GM04504 (cell line): ENCODE measurements around the gene CEBPG.

ENCODE experiments used
- DNase-seq: peaks from one replicate; pipeline ENCODE4 v3.0.0-alpha.2; 2012; ENCODE audit warnings: low read depth

CEBPG gene

DNA sequence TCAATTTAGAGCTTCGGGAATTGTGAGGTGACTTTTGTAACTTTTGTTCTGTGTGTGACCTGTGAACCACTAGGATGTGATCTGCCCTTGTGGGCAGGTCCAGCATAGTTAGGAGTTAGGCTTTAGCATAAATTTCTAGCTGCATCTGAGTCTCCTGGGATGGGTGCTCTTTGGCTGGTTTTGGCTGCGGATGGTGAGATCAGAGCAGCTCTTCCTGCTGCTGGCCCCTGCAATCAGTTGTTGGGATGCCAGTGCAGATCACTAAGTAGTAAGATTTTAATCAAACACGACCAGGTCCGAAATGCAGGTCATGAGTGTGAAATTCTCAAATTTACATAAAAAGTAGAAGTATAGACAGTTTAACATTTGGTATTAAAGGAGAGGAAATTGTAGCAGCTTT is 8.5 kb downstream of the CEBPG start:
- no peak for DNase-seq

DNA sequence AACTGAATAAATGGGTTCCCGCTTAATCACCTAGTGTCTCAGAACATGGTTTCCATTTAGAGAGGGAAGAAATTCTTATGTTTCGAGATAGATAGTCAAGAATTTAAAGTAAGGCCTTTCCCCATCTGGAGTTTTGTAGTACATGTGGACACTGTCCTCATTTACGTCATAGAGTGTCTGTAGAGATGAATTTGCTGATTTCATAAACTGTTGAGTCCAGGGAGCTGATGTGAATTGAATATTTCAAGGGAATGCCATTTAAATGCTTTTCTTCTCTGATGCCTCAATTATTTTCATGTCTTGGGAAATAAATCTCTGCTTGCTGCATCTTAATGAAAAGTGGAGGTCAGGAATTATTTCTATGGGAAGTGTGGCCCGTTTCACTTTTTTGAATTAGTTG is 9.5 kb downstream of the CEBPG start:
- no peak for DNase-seq

DNA sequence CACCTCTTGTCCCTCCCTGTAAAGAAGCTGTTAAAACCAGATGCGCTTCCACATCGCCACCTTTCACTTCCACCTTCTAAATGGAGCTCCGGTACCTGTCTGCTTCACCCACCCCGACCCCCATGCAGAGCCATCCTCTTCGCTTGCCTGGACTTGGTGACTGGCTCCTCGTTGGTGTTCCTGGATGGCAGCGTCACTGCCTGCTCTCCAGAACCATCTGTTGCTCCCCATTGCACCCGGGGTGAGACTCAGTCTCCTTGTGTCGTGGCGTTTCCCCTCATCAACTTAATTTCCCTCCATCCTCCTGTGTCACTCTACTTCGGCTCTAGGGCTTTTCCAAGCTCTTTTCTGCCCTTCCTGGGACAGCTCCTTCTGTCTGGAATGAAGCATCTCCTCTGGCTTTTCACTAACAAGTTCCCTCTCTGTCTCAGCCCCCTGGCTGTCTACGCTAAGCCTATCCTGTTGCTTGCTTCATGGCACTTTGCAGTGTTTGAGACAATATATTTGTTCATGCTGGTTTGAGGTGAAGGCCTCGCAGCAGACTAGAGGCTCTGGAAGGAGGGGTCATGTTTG is 10.3 kb downstream of the CEBPG start:
- no peak for DNase-seq

DNA sequence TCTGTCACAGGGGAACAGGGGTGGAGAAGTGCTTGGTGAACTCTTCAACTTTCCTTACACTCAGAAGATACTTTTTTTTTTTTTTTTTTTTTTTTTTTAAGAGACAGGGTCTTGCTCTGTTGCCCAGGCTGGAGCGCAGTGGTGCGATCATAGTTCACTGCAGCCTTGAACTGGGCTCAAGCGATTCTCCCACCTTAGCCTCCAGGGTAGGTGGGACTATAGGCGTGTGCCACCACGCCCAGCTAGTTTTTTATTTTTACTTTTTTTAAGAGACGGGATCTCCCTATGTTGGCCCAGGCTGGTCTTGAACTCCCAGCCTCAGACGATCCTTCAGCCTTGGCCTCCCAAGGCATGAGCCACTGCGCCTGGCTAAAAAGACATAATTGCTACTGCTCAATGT is 11.5 kb downstream of the CEBPG start:
- DNase-seq = no peak

DNA sequence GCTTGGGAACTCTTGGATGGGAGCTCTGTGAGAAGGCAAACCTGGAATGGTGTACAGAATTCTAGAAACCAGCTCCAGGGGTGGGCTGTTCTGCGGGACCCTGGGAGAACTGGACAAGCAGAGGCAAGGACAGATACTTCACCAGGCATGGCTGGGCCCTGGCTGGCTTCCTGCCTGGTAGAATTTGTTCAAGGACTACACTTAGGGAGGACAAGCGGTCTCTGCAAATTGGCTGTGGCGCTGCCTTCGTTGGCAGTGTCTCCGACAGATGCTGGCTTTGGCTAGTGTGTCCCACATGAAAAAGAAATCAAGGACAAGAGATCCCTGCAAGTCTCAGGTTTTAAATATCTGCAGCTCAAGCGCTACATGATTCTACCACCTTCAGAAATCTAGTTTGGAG is 12.4 kb downstream of the CEBPG start:
- DNase-seq = no peak

DNA sequence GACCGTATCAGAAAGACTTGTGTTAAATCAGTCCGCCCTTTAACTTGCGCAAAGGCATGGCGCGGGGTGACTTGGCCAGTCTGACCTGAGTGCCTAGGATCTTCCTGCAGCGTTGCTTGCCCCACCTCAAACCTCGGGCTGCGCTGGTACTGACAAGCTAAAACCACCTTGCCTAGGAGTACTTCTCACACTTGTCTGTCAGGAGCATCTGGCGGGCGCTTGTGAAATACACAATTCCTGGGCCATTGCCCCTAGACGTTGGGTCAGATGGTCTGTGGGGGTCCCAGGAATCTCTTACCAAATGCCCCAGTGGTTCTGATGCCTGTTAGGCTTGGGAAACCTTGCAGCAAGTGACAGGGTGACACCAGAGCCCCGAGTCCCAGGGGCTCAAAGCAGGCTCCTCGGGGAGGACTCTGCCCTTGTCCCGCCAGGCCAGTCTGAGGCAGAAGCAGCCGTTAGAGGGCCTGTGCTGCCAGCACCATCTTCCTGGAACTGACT is 12.9 kb downstream of the CEBPG start:
- no peak for DNase-seq

DNA sequence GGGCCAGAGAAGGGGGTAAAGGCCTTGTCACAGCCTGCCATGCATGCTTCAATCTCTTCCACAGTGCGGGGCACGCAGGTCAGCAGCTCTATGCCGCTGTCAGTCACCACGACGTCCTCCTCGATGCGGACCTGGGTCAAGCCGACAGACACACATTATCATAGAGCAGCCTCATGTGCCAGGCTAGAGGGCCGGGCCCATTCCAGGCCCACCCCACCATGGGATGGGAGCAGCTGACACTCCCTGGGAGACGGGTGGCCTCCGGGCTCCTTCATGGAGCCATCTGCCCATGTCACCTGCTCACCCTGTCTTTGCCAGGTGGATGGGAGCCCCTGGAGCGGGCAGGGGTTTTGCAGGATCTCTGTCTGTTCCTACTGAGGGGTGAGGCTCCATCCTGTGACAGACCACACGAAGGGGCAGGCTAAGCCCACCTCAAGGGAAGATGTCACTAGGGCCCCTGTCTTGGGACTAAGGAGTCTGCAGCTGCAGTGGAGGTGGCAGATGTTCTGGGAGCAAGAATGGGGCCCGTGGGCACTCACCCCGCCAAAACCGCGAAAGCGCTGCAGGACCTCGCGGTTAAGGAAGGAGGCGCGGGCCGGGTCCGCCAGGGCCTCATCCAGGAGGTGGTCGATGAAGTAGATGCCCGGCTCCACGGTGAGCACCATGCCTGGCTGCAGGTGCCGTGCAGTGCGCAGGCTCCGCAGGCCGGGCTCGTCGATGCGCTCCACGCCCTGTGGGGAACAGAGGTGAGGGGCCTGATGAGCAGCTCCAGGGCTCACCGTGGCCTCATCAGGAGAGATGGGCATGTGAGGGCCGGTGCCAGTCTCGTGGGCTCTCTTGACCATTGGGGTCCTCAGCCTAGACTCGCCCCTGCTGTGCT is 14.1 kb downstream of the CEBPG start:
- no peak for DNase-seq

DNA sequence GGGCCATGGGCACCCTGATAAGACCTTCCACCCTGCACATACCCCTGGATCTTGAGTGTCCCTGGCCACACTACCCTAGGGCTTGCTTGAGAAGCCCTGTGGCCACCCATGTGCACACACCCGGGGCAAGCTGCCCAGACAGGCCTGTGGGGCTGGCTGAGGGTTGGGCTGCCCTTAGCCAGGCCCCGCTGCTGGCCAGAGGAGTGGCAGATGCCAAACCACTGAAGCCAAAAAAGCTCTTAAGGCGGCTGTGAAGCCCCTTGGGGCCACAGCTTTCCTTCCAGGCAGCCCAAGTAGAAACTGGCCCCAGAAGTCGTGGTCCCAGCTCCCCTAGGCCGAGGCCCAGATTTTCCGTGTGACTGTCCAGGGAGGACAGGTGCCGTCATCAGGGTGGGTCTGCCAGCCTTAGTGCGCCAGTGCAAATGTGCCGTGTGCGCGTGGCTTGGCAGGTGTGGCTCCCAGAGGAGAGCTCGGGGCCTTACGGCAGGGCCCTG is 14.8 kb downstream of the CEBPG start:
- DNase-seq = no peak

DNA sequence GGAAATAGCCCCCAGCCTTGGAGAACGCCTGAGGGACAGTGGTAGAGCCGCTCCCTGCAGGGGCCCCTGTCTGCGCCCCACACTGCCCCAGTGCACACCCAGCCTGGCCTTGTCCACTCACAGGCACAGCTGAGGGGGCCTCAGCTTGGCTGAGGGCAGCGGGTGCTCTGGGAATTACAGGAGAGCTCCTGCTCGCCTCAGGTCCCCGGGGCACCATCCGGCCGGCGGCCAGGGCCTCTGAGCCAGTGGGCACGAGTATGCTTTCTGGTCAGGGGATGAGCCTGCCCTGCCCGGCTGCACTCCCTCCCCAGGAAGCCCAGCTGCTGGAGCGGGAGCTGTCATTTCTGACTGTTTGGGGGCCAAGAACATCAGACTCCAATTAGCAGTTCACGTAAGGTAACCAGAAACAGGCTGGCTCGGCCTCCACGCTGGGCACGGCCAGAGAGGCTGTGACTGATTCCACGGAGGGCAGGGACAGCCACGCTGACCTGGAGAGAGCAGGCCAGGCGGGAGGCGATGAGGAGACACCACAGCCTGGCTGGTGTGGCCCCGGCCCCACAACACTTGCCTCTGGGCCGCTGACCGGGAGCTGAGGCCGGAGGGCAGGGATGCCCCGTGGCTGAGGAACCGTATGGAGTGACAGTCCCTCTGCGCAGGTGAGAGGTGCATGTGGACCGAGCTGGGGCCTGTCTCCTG is 15.4 kb downstream of the CEBPG start:
- DNase-seq = no peak

DNA sequence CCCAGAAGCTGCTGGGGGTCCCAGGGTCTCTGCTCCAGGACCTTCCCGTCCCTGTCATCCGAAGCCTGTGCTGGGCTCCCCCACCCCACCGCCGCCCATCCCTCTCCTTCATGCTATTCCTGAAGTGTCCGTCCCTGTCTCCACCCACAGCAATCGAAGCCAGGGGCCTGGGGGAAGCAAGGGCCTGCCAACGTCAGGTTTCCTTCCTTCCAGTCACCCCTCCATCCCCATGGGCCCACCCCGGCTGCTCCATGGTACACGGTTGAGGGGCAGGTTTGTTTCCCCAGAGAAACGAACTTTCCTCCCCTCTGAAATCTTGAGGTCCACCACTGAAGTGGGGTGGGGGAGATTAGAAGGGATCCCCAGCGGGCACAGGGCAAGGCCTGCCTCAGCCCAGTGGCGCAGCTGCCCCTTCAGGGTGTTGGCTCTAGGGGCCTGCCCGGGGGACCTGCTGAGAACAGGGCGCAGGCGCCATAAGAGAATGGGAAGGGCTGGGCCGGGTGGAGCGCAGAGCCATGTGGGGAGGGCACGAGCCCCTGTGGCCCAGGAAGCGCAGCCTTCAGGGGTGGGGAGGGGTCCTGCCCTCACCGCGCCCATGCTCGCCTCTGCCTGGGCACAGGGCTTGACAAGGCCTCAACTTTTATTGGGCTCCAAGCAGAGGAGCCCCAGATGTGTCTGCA is 16.1 kb downstream of the CEBPG start:
- no peak for DNase-seq

DNA sequence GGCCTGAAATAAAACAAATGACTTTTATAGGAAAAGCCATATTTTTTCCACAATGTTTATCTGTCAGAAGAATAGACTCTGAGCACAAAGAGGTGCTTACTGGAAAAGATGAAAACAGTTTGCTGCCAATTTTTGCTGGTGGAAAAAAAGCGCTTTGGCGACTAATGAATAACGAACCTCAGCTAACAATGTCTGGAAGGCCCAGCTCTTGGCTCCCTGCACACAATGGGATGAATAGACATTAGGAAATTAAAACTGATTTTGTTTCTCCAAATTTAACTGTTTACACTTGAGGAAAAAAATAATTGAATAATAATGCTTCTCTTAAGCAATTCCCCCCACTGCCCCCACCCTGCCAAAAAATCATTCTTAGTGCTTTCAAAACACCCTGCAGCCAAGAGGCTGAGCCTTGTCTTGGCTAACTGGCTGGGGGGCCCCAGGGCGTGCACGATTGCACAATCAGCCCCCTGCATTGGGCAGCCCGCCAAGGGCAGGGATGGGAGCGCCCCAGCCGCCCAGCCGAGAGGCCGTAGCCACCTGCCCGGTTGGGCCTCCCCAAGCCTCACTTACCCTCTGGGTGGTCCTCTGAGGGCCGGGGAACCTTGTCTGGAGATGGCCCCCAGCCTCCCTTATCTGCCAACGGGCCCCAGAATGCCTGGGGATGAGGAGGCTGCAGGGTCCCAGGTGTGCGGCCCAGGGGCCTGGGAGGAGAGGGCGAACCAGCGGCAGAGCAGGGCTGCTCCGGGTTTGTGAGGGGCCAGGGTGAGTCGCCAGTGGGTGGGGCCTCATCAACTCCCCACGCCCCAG is 16.8 kb downstream of the CEBPG start:
- DNase-seq = no peak

DNA sequence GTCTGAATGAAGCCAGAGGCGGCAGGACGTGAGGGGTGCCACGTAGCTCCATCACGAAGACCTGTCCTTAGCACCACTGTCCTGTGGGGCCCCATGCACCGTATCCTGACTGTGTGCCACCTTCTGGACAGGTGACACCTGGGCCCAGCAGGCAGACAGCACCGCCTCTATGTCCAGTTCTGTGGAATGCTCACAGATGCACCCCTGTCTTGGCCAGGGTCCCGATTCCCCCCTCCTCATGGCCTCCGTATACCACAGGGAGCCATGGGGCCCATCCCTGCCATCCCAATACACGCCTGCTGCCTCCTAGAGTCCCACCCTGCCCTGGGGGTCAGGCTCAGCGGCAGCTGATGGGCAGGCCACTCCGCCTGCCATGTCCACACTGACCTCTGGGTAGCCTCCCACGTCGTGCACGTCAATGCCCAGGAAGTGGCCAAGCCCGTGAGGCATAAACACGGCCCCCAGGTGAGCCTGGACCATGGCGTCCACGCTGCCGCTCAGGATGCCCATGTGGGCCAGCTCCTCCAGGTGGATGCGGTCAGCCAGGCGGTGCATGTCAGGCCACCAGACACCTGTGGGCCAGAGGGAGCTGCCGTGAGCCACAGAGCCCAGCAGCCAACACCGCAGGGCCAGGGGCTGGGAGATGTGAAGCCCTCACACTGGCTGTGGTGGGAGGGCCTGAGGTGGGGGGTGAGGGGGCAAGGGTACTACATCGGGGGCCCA is 17.6 kb downstream of the CEBPG start:
- no peak for DNase-seq

DNA sequence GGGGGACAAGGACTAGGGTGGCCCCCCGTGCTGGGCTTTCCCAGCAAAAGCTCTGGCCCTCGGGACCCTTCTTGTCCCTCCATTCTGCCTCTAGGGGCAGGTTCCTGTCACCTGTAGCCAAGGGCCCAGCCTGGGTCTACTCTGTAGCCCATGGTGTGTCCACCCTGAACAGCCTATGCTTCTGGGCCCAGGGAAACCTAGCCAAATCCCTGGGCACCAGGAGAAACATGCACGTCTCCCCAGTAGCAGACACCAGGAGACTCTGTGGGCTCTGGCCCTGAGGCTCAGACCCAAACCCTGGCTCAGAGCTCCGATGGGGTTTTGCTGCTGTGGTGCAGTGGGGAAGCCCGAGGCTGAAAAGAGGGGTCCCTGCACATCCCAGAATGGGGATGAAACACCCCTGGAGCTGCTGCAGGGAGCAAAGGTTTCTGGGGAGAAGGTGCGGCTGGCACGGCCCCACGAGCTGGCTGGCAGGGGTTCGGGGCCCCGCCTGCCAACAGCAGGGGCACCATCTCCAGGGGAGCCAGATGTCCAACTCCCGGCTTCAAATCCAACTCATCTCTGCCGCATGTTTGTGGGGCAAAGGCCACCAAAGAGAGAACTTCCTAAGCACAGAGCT is 18.2 kb downstream of the CEBPG start:
- no peak for DNase-seq

DNA sequence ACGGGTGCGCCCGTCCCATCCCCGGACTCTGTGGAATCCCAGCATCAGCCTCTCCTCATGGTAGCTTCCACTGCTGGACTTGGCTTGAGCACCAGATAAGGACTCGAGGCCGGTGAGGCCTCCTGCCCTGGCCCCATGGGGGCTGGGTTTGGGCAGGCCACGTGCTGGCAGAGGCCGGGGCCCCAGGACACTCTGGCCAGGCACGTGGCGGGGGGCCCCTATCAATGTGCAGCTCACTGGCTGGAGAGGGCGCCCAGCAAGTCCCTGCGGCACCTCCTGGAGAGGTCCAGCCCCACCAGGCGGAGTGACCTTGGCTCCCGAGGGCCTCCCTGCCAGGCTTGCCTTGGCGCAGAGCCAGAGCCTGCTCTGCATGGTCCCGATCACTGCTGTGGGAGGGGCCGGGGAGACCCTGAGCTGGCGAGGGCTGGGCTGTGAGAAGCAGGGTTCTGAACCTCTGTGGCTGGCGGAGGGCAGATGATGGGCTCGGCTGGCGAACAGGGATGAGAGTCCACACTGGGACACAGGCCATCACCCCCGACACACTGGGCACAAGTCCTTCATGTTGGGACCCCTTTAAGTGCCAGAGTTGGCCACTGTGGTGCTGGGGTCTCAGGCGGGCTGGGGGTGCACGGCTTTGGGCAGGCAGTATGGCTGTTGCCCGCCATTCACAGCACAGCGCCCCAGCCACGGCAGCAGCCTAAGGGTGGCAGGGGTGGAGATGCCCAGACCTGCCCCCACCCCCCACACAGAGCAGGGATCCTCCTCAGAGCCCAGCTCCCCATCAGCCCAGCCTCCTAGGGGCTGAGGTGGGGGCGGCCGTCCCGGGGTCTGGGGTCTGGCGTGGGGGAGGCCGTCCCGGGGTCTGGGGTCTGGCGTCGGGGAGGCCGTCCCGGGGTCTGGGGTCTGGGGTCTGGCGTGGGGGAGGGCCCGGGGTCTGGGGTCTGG is 19.1 kb downstream of the CEBPG start:
- no peak for DNase-seq

DNA sequence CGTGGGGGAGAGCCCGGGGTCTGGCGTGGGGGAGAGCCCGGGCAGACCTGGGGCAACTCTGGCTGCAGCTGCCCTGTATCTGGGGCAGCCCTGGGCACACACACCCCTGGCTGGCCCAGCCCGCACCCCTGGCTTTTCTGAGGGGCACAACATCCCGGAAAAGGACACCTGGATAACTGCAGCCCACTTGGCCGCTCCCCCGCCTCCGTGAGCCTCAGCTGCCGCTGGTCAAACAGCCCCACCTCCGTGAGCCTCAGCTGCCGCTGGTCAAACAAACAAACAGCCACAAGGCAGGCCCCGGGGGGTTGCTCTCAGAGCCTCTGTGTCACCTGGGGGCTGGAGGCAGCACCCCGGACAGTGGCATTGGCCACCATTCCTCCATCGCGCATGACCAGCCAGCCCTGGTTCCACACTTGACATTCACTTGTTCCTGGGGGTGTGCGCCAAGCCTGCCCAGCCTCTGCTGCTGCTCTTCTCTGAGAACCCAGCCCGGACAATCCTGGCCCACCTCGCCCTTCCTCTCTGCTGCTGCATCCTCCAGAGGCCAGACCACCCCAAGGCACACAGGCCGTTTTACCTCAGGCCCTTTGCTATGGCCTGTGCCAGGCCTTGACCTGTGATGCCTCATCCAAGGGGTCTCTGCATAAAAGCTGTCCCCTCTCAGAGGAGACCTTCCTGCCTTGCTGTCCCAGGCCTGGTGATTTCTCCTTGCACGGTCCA is 19.9 kb downstream of the CEBPG start:
- DNase-seq = no peak

DNA sequence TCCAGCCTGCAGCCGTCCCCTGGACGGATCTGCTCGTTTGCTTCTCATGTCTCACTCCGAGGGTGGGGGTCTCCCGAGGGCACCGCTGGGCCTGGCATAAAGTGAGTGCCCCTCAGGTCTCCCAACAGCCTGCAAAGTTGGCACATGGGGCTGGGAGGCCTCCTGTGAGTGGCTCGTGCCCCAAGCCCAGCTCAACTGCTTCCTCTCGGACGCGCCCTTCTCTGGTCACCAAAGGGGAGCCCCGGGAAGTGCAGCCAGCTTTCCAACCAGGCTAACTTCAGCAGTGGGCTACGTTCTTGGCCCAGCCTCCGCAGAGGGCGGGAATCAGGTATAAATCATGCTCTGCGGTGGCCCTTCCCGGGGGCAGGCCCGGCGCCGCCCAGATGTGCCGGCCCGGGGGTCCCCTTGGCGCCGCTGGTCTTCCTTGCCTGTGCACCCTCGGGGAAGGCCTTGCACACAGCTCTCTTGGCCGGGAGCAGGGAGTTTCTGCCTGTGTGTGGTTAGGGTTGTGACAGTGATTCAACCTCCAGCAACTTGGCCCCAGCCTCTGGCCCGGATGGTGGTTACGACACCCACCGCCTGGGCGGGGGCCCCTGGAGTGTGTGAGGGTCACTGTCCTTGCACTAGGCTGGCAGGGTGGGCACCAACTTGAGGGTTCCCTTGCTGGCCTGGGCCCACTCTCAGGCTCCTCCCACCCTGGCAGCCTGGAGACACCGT is 20.7 kb downstream of the CEBPG start:
- DNase-seq = peak; percentile 84

DNA sequence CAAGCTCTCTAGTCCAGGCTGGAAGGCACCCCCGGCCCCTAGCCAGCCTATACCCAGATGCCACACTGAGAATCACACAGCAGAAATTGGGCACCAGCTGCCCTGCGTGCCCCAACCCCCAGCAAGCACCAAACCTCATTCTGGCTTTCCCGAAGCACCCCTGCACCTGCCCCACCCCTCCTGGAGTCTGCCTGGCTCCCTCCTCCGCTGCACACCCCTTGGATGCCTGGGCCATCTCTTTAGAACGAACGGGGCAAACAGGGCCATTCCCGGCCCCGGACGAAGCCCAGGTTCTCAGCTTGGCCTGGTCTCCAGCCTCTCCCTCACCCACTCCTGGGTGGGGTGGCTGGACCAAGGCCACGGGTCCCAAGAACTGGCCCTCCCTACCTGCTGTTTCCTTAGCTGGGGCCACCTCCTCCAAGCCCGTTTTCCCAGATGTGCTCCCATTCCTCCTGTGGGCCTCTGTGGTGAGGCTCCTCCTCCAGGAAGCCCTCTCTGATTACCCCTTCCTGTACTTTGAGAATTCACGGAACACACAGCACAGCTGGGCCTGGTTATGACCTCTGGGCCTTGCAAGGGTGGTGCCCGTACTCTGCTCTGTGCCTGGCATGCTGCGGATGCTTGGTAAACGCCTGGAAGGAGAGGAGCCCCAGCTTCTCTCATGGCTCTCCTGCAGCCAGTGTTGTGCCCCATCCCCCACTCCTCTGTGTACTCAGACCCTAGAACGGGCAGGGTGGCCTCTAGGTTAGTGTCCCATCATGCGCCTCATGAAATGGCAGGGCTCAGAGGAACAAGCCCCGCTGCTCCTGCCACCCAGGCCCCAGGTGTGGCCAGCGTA is 21.4 kb downstream of the CEBPG start:
- no peak for DNase-seq
